Fibroblast of lung (primary cell): ENCODE data around the gene MAP2K5.

Source experiments
- EZH2 ChIP-seq: IDR thresholded peaks from 2 replicates; pipeline ENCODE4 v1.5.1; 2012; ENCODE audit warnings: low read length, control low read depth, mild to moderate bottlenecking; ENCODE audit errors: missing control alignments
- TF ChIP-seq, protein P1 (sequence below), 2 donors: IDR thresholded peaks in 1 of 2; conservative IDR thresholded peaks in 1 of 2; 1 replicate in 1 of 2; 2 replicates in 1 of 2; pipeline ENCODE4 v1.5.1; 2011 to 2012; ENCODE audit warnings: low read length in 2 of 2, control low read depth in 1 of 2, inconsistent platforms in 1 of 2, low read depth in 1 of 2, mild to moderate bottlenecking in 1 of 2

DNA sequence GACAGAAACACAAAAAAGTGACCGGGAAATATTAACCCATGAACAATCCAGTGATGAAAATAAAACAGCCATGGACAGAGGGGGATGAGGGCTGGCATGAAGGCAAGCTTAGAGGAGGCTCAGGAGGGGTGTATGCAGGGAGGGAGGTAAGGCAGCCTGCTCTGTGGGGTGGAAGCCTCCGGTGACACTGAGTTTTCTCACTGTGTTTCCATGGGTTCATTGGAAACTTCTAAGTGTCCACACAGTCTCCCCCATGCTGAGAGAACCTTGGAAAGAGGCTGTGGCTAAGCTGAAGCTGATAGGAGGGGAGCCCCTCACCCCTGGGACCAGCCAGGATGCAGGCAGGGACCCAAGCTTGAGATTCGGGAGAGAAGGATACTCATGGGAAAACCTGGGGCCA, 276.0 kb downstream of the MAP2K5 start:
- TF ChIP-seq EZH2: no peak
- TF ChIP-seq, protein P1, sequence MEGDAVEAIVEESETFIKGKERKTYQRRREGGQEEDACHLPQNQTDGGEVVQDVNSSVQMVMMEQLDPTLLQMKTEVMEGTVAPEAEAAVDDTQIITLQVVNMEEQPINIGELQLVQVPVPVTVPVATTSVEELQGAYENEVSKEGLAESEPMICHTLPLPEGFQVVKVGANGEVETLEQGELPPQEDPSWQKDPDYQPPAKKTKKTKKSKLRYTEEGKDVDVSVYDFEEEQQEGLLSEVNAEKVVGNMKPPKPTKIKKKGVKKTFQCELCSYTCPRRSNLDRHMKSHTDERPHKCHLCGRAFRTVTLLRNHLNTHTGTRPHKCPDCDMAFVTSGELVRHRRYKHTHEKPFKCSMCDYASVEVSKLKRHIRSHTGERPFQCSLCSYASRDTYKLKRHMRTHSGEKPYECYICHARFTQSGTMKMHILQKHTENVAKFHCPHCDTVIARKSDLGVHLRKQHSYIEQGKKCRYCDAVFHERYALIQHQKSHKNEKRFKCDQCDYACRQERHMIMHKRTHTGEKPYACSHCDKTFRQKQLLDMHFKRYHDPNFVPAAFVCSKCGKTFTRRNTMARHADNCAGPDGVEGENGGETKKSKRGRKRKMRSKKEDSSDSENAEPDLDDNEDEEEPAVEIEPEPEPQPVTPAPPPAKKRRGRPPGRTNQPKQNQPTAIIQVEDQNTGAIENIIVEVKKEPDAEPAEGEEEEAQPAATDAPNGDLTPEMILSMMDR (conservative IDR thresholded peaks at IDR 0.05 in 1 of 2, IDR thresholded peaks at IDR 0.05 in 1 of 2; ENCODE audit: low read depth in 1 of 2, low read length in 2 of 2): no peak
